K562 (cell line): Measurements from ENCODE around the gene KLHDC7B. TPM values are rescaled to one million over a fixed set of nuclear protein-coding genes. Genes with fewer than 3 reads are reported as not detected.
A peak's percentile ranks its signal among the peaks of the same experiment; 100 is the strongest.

Experiments
- CEBPB ChIP-seq: fragments of 450-650 bp; IDR thresholded peaks from 2 replicates; pipeline ENCODE4 v1.6.1; 2016; ENCODE audit warnings: missing genetic modification characterization, missing compliant biosample characterization
- E2F6 ChIP-seq, 2 experiments: IDR thresholded peaks; 2 replicates each; pipeline ENCODE4 v1.6.1; 2011; ENCODE audit warnings: borderline replicate concordance in 1 of 2, control low read depth in 1 of 2, low read depth in 1 of 2, low read length in 1 of 2, mild to moderate bottlenecking in 1 of 2, mixed read lengths in 1 of 2, moderate library complexity in 1 of 2; ENCODE audit not compliant: insufficient read depth in 1 of 2, insufficient read length in 1 of 2, poor library complexity in 1 of 2, severe bottlenecking in 1 of 2; ENCODE audit errors: extremely low read depth in 1 of 2
- E2F8 ChIP-seq: fragments of 450-650 bp; IDR thresholded peaks from 2 replicates; pipeline ENCODE4 v1.7.1; 2018; ENCODE audit warnings: mild to moderate bottlenecking, low read depth; ENCODE audit not compliant: partially characterized antibody
- HMG20B ChIP-seq: fragments of 250-450 bp; sonication (Bioruptor Pico); IDR thresholded peaks from 2 replicates; pipeline ENCODE4 v1.5.0; 2021; ENCODE audit warnings: mild to moderate bottlenecking
- MCM7 ChIP-seq, 2 experiments: fragments of 450-650 bp; IDR thresholded peaks; 2 replicates each; pipeline ENCODE4 v1.6.1; 2016 to 2018
- PCBP2 ChIP-seq: fragments of 200-400 bp; formaldehyde crosslinking; IDR thresholded peaks from 2 replicates; pipeline ENCODE4 v1.6.1; 2018; ENCODE audit warnings: low read length, low read depth, mild to moderate bottlenecking, moderate library complexity; ENCODE audit not compliant: poor library complexity, severe bottlenecking
- RAD21 ChIP-seq, 2 experiments: fragments of 250-450 bp in 1 of 2; fragments of 450-650 bp in 1 of 2; sonication (Bioruptor Pico) in 1 of 2; formaldehyde crosslinking in 1 of 2; IDR thresholded peaks in 1 of 2; conservative IDR thresholded peaks in 1 of 2; 2 replicates each; pipeline versions ENCODE4 v1.4.0 to v1.8.0; 2020 to 2022; ENCODE audit warnings: mild to moderate bottlenecking in 2 of 2, moderate library complexity in 1 of 2
- SRSF9 ChIP-seq: fragments of 200-400 bp; formaldehyde crosslinking; IDR thresholded peaks from 2 replicates; pipeline ENCODE4 v1.6.1; 2017; ENCODE audit warnings: low read depth, low read length, borderline replicate concordance
- ZBTB33 ChIP-seq: sonication (generic); formaldehyde crosslinking; IDR thresholded peaks from 2 replicates; pipeline ENCODE4 v1.8.1; 2023; ENCODE audit warnings: mild to moderate bottlenecking, missing genetic modification reagents
- ZNF143 ChIP-seq: sonication (generic); formaldehyde crosslinking; IDR thresholded peaks from 2 replicates; pipeline ENCODE4 v1.9.0; 2022; ENCODE audit warnings: mild to moderate bottlenecking, missing genetic modification reagents
- ZNF217 ChIP-seq: sonication (generic); formaldehyde crosslinking; IDR thresholded peaks from 2 replicates; pipeline ENCODE4 v1.8.0; 2022; ENCODE audit warnings: mild to moderate bottlenecking, missing genetic modification reagents
- ZNF263 ChIP-seq: sonication (generic); formaldehyde crosslinking; IDR thresholded peaks from 2 replicates; pipeline ENCODE4 v1.8.0; 2022; ENCODE audit warnings: mild to moderate bottlenecking, missing genetic modification reagents, borderline replicate concordance
- ZNF398 ChIP-seq: fragments of 250-450 bp; sonication (Bioruptor Pico); IDR thresholded peaks from 2 replicates; pipeline ENCODE4 v1.8.0; 2021; ENCODE audit warnings: moderate library complexity, mild to moderate bottlenecking, inconsistent platforms
- ZNF583 ChIP-seq: fragments of 250-450 bp; sonication (Bioruptor Pico); IDR thresholded peaks from 2 replicates; pipeline ENCODE4 v1.4.0; 2020
- ZNF644 ChIP-seq: fragments of 200-800 bp; sonication (Bioruptor generic); IDR thresholded peaks from 2 replicates; pipeline ENCODE4 v1.6.1; 2016; ENCODE audit warnings: low read depth, missing genetic modification characterization, missing compliant biosample characterization
- ZNF740 ChIP-seq, 3 experiments: fragments of 200-800 bp in 1 of 3; sonication (Bioruptor generic) in 1 of 3; sonication (generic) in 1 of 3; formaldehyde crosslinking in 1 of 3; IDR thresholded peaks; 2 replicates each; pipeline versions ENCODE4 v1.6.1 to v1.8.0; 2016 to 2022; ENCODE audit warnings: mild to moderate bottlenecking in 2 of 3, missing compliant biosample characterization in 2 of 3, missing genetic modification characterization in 2 of 3, missing genetic modification reagents in 1 of 3
- polyA plus RNA-seq, 8 experiments: library from polyadenylated mRNA; depleted of rRNA in 4 of 8; stranded (reverse) in 5 of 8; unstranded in 3 of 8; fragments of >200 nt; fragmentation: Nextera tagmentation in 2 of 8; fragmentation: Illumina TruSeq in 1 of 8; extraction: Ambion mirVana in 2 of 8; extraction: Trizol in 1 of 8; gene quantifications; 2 replicates each; pipeline versions ENCODE4 v1.2.1 to v1.2.3, GENCODE V29; 2011 to 2014; ENCODE audit warnings: inconsistent platforms in 1 of 8, missing spikeins in 1 of 8
- total RNA-seq, 7 experiments: library from RNA; depleted of rRNA in 6 of 7; stranded (reverse); fragments of >200 nt in 6 of 7; fragmentation: Illumina TruSeq in 2 of 7; extraction: Trizol in 2 of 7; gene quantifications; 2 replicates each; pipeline versions ENCODE4 v1.2.1 to v1.2.3, GENCODE V29; 2011 to 2021; ENCODE audit warnings: low replicate concordance in 1 of 7

KLHDC7B gene
- total and polyA plus RNA-seq, 9 of the 15 experiments (the other 6 are each of a cell fraction or from before 2014, with no cell fraction given) = 0.04 to 0.22 (median 0.05) TPM; not detected in 4

GRCh38 chr22:50525104-50525857, 20.4 kb upstream of the KLHDC7B start, which contains the start of gene SCO2 (continued):
- TF ChIP-seq RAD21 (CRISPR knock-in tag; conservative IDR thresholded peaks at IDR 0.05 in 1 of 2, IDR thresholded peaks at IDR 0.05 in 1 of 2) (no peak), MCM7 (IDR thresholded peaks at IDR 0.05) (no peak), ZNF740 (CRISPR knock-in tag; IDR thresholded peaks at IDR 0.05) (peak; percentile 68; the same call in 1 of the 2 replicates), ZNF740 (tag; IDR thresholded peaks at IDR 0.05) (no peak; a peak in 1 of 4 replicates), CEBPB (no peak), ZNF583 (no peak), SRSF9 (no peak), ZBTB33 (CRISPR knock-in tag) (peak; percentile 68; the same call in 1 of the 2 replicates), HMG20B (no peak), PCBP2 (no peak), ZNF263 (CRISPR knock-in tag) (peak; percentile 13; the same call in 1 of the 2 replicates), ZNF217 (CRISPR knock-in tag) (no peak), ZNF644 (tag) (no peak), E2F6 (IDR thresholded peaks at IDR 0.05; ENCODE audit: borderline replicate concordance in 1 of 2, extremely low read depth in 1 of 2, insufficient read depth in 1 of 2, insufficient read length in 1 of 2, low read depth in 1 of 2, low read length in 1 of 2, poor library complexity in 1 of 2, severe bottlenecking in 1 of 2) (peak; percentile 61 to 83), ZNF143 (peak; percentile 71), ZNF398 (CRISPR knock-in tag) (no peak), E2F8 (peak; percentile 79)
